ENCODE results near the gene TLCD1. TPM values are rescaled to one million over a fixed set of nuclear protein-coding genes. Genes with fewer than 3 reads are reported as not detected.

TLCD1 gene
- total RNA-seq, 1 donor, result 8.2 TPM

- TF ChIP-seq, protein P1, sequence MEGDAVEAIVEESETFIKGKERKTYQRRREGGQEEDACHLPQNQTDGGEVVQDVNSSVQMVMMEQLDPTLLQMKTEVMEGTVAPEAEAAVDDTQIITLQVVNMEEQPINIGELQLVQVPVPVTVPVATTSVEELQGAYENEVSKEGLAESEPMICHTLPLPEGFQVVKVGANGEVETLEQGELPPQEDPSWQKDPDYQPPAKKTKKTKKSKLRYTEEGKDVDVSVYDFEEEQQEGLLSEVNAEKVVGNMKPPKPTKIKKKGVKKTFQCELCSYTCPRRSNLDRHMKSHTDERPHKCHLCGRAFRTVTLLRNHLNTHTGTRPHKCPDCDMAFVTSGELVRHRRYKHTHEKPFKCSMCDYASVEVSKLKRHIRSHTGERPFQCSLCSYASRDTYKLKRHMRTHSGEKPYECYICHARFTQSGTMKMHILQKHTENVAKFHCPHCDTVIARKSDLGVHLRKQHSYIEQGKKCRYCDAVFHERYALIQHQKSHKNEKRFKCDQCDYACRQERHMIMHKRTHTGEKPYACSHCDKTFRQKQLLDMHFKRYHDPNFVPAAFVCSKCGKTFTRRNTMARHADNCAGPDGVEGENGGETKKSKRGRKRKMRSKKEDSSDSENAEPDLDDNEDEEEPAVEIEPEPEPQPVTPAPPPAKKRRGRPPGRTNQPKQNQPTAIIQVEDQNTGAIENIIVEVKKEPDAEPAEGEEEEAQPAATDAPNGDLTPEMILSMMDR (IDR thresholded peaks at IDR 0.05; ENCODE audit: insufficient read depth, low read depth, low read length), result no peak
- H3K4me3 ChIP-seq (ENCODE audit: low read depth, low read length), result peak overlapping the region; percentile 51
These were observed 14.9 kb downstream of the TLCD1 start for GRCh38 chr17:28710861-28711722.

GRCh38 chr17:28707339-28707720 lies 18.7 kb downstream of the TLCD1 start:
- H3K4me3 ChIP-seq (ENCODE audit: low read depth, low read length), result no peak overlapping the region
- TF ChIP-seq, protein P1 (IDR thresholded peaks at IDR 0.05; ENCODE audit: insufficient read depth, low read depth, low read length), result no peak
- no peak for DNase-seq (ENCODE audit: low read depth)

More at GRCh38 chr17:28710861-28711722, 14.9 kb downstream of the TLCD1 start:
- peak; percentile 90 for DNase-seq (ENCODE audit: low read depth)

DNA sequence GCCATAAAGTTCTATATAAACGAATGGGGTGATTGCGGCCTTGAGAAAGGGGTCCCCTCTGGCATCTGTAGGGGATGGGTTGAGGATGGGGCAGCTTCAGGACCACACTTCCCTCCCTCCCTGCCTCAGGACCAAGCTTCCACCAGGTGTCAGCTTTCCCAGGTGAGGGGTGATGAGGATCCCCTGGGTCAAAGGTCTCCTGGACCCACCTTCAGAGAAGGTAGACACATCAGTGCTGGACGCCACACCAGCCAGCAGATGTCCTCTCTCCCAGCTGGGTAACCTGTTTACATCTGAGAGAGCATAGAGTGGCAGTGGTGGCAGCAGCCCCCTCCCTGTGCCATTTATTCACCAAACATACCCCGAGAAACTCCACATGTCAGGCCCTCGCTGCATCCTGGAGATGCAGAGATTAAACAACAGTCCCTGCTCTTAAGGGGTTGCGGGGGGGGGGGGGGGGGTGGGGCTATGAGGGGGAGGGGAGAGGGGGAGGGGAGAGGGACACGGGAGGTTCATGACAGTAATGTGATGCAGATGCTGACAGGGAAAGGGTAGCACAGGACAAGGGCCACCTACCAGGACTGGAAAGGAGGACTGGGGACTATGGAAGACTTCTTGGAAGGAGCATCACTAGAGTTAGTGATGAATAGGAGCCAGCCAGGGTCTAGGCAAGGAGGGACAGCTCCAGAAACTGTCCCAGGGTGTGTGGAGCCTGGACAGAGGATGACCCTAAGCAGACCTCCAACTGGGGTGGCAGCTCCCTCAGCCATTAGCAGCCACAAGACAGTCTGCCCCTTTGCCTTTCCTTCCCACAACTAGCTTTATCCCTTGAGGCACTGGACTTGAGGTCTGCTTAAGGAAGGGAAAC lies 19.3 kb downstream of the TLCD1 start:
- TF ChIP-seq, protein P1 (IDR thresholded peaks at IDR 0.05; ENCODE audit: insufficient read depth, low read depth, low read length), result no peak
- no peak overlapping the region for H3K4me3 ChIP-seq (ENCODE audit: low read depth, low read length)
- DNase-seq (ENCODE audit: low read depth), result no peak

GRCh38 chr17:28705728-28706334 lies 20.2 kb downstream of the TLCD1 start:
- no peak overlapping the region for H3K4me3 ChIP-seq (ENCODE audit: low read depth, low read length)
- DNase-seq (ENCODE audit: low read depth), result no peak
- TF ChIP-seq, protein P1 (IDR thresholded peaks at IDR 0.05; ENCODE audit: insufficient read depth, low read depth, low read length), result no peak

- TF ChIP-seq, protein P1 (IDR thresholded peaks at IDR 0.05; ENCODE audit: insufficient read depth, low read depth, low read length), result no peak
- no peak overlapping the region for H3K4me3 ChIP-seq (ENCODE audit: low read depth, low read length)
- DNase-seq (ENCODE audit: low read depth), result no peak
These were observed 20.9 kb downstream of the TLCD1 start for GRCh38 chr17:28705074-28705659.

- H3K4me3 ChIP-seq (ENCODE audit: low read depth, low read length), result no peak overlapping the region
- DNase-seq (ENCODE audit: low read depth), result no peak
- TF ChIP-seq, protein P1 (IDR thresholded peaks at IDR 0.05; ENCODE audit: insufficient read depth, low read depth, low read length), result no peak
These were observed 21.7 kb downstream of the TLCD1 start for GRCh38 chr17:28704219-28704858.

Measured in fibroblast of villous mesenchyme (primary cell).